Measurements from ENCODE around the gene SCML2. TPM values are rescaled to one million over a fixed set of nuclear protein-coding genes. Genes with fewer than 3 reads are reported as not detected.

The SCML2 gene
- polyA plus RNA-seq, 1 donor from 2014 or later, result 14.7 TPM

GRCh38 chrX:18297251-18297650, 57.2 kb downstream of the SCML2 start:
- no peak for TF ChIP-seq EZH2 (IDR thresholded peaks at IDR 0.05; ENCODE audit: borderline replicate concordance, insufficient read depth, low read length, poor library complexity, severe bottlenecking)
- TF ChIP-seq RAD21 (conservative IDR thresholded peaks at IDR 0.05), result no peak
- no peak for TF ChIP-seq REST (IDR thresholded peaks at IDR 0.05; ENCODE audit: borderline replicate concordance)
- TF ChIP-seq TAF1 (IDR thresholded peaks at IDR 0.05; ENCODE audit: low read depth), result no peak
- TF ChIP-seq MXI1 (conservative IDR thresholded peaks at IDR 0.05; ENCODE audit: poor library complexity, severe bottlenecking), result no peak
- no peak for TF ChIP-seq POLR2AphosphoS5 (IDR thresholded peaks at IDR 0.05)
- no peak for TF ChIP-seq SMC3 (conservative IDR thresholded peaks at IDR 0.05; ENCODE audit: poor library complexity)
- TF ChIP-seq EP300 (conservative IDR thresholded peaks at IDR 0.05; ENCODE audit: poor library complexity, severe bottlenecking), result no peak
- no peak for TF ChIP-seq CTCF (IDR thresholded peaks at IDR 0.05; ENCODE audit: poor library complexity, severe bottlenecking)
- H3K36me3 ChIP-seq (ENCODE audit: insufficient read depth, low read length), result no peaks in the 10 kb centered on the region
- no peak overlapping the region for H3K4me3 ChIP-seq (ENCODE audit: low read length)
- no peak overlapping the region for H3K4me2 ChIP-seq (ENCODE audit: low read length)
- H3K79me2 ChIP-seq (replicated peaks; ENCODE audit: insufficient read depth, low read length), result no peaks in the 10 kb centered on the region
- H3K27me3 ChIP-seq (ENCODE audit: insufficient read depth, low read depth, low read length), result no peaks in the 10 kb centered on the region
- H3K27ac ChIP-seq (ENCODE audit: low read length), result no peak overlapping the region
- no peak overlapping the region for H2AFZ ChIP-seq (ENCODE audit: low read depth, low read length)
- no peaks in the 10 kb centered on the region for H3K9me2 ChIP-seq (ENCODE audit: insufficient read depth, low read length)
- H3F3A ChIP-seq (ENCODE audit: insufficient read depth, low read length, poor library complexity, severe bottlenecking), result no peaks in the 10 kb centered on the region
- no peak overlapping the region for H3K9ac ChIP-seq (ENCODE audit: low read length)
- no peaks in the 10 kb centered on the region for H4K20me1 ChIP-seq (ENCODE audit: insufficient read depth)
- no peaks in the 10 kb centered on the region for H3K9me3 ChIP-seq (ENCODE audit: low read length)

- no peak overlapping the region for H3K4me3 ChIP-seq (ENCODE audit: low read length)
These were observed 59.6 kb downstream of the SCML2 start for GRCh38 chrX:18294893-18295292.

More at GRCh38 chrX:18294893-18295292, 59.6 kb downstream of the SCML2 start:
- Histone ChIP-seq H3K27ac (ENCODE audit: low read length) (no peak overlapping the region), H3F3A (ENCODE audit: insufficient read depth, low read length, poor library complexity, severe bottlenecking) (no peaks in the 10 kb centered on the region), H3K79me2 (replicated peaks; ENCODE audit: insufficient read depth, low read length) (no peaks in the 10 kb centered on the region), H3K9ac (ENCODE audit: low read length) (no peak overlapping the region), H2AFZ (ENCODE audit: low read depth, low read length) (no peak overlapping the region), H3K4me2 (ENCODE audit: low read length) (no peak overlapping the region), H4K20me1 (ENCODE audit: insufficient read depth) (no peaks in the 10 kb centered on the region), H3K27me3 (ENCODE audit: insufficient read depth, low read depth, low read length) (no peaks in the 10 kb centered on the region), H3K36me3 (ENCODE audit: insufficient read depth, low read length) (no peaks in the 10 kb centered on the region), H3K9me2 (ENCODE audit: insufficient read depth, low read length) (no peaks in the 10 kb centered on the region), H3K9me3 (ENCODE audit: low read length) (no peaks in the 10 kb centered on the region)
- no peak for TF ChIP-seq EP300 (conservative IDR thresholded peaks at IDR 0.05; ENCODE audit: poor library complexity, severe bottlenecking)
- no peak for TF ChIP-seq REST (IDR thresholded peaks at IDR 0.05; ENCODE audit: borderline replicate concordance)
- TF ChIP-seq MXI1 (conservative IDR thresholded peaks at IDR 0.05; ENCODE audit: poor library complexity, severe bottlenecking), result no peak
- TF ChIP-seq POLR2AphosphoS5 (IDR thresholded peaks at IDR 0.05), result no peak
- TF ChIP-seq SMC3 (conservative IDR thresholded peaks at IDR 0.05; ENCODE audit: poor library complexity), result no peak
- TF ChIP-seq EZH2 (IDR thresholded peaks at IDR 0.05; ENCODE audit: borderline replicate concordance, insufficient read depth, low read length, poor library complexity, severe bottlenecking), result no peak
- no peak for TF ChIP-seq TAF1 (IDR thresholded peaks at IDR 0.05; ENCODE audit: low read depth)
- TF ChIP-seq RAD21 (conservative IDR thresholded peaks at IDR 0.05), result no peak
- no peak for TF ChIP-seq CTCF (IDR thresholded peaks at IDR 0.05; ENCODE audit: poor library complexity, severe bottlenecking)

All from neural cell (in vitro differentiated cells).